Panc1 (cell line): Measurements from ENCODE around the gene NCAPD3.

Source experiments
- CTCF ChIP-seq: fragments of 450-650 bp; IDR thresholded peaks from 2 replicates; pipeline ENCODE4 v1.5.1; 2017; ENCODE audit warnings: mild to moderate bottlenecking
- POLR2AphosphoS5 ChIP-seq: IDR thresholded peaks from 2 replicates; pipeline ENCODE4 v1.6.1; 2012; ENCODE audit warnings: mild to moderate bottlenecking, low read depth, low read length, moderate library complexity
- REST ChIP-seq, 2 experiments: IDR thresholded peaks; 2 replicates each; pipeline ENCODE4 v1.6.1; 2011 to 2012; ENCODE audit warnings: low read depth in 2 of 2, control low read depth in 1 of 2, low read length in 1 of 2, mild to moderate bottlenecking in 1 of 2, moderate library complexity in 1 of 2; ENCODE audit not compliant: insufficient read depth in 1 of 2
- TCF7L2 ChIP-seq: IDR thresholded peaks from 2 replicates; pipeline ENCODE4 v1.6.1; 2011; ENCODE audit warnings: mild to moderate bottlenecking, low read depth, low read length, inconsistent platforms

- no peak for TF ChIP-seq REST (IDR thresholded peaks at IDR 0.05; ENCODE audit: insufficient read depth in 1 of 2, low read depth in 2 of 2, low read length in 1 of 2)
- no peak for TF ChIP-seq POLR2AphosphoS5
- TF ChIP-seq CTCF, result no peak
- no peak for TF ChIP-seq TCF7L2
These were observed 20.1 kb upstream of the NCAPD3 start for GRCh38 chr11:134243913-134244312.
